GM18507 (cell line): Measurements from ENCODE around the gene APOL2.
"Not testable (repeated sequence)": the region's sequence is repeated elsewhere in the genome, so short reads cannot be mapped to it uniquely, and the experiment has no call there.

ENCODE experiments used
- DNase-seq: peaks from one replicate; pipeline ENCODE4 v3.0.0; 2011; ENCODE audit warnings: low read depth; ENCODE audit not compliant: insufficient read length; ENCODE audit errors: extremely low spot score
- FAIRE-seq: peaks from 2 replicates; lab custom pipeline; 2011; peaks lifted over from hg19 to GRCh38; lab: Jason Lieb, UNC

The APOL2 gene

DNA sequence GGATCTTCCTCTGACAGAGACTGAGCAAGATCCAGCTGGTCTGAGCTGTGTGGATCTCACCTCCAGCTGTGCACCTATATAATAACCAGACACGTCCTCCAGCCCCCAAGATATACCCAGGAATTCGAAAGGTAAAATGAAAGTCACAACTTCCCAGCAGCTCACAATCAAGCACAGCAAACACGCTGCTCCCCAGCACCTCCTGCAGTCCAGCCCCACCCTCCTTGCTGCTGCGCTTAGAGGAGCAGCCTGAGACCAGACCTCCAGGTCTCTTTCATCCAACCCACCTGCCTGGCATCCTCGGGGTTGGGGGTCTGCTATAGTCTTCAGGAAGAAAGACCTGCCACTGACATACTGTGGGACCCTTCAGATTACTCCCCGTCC is 34.7 kb downstream of the APOL2 start:
- FAIRE-seq (no peak), DNase-seq (no peak)

DNA sequence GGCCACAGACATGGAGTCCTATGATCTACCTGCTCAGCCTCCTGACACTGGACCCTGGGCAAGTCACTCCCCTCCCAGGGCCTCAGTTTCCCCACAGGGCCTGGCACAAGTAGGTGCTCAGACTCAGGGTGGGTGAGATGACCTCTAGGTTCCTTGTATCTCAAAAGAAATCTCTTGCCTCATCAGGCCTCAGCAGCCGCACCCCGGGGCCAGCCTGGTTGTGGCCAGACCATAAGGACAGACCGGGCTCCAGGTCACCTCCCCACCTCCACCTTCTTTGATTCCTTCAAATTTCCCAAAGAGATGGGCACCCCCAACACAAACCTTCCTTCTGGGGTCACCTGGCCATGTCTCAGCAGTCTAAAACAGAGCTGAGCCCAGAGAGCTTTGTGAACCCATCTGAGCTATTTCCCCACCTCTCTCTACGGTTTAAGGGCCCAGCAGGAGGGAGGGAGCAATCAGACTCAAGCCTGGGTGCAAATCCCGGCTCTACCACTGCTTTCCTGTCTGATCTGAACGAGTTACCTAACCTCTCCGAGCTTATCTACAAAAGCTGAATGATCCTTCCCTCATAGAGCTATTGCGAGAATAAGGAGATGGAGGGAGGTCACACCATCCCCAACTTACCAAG is 35.2 kb downstream of the APOL2 start:
- FAIRE-seq (no peak), DNase-seq (no peak)

DNA sequence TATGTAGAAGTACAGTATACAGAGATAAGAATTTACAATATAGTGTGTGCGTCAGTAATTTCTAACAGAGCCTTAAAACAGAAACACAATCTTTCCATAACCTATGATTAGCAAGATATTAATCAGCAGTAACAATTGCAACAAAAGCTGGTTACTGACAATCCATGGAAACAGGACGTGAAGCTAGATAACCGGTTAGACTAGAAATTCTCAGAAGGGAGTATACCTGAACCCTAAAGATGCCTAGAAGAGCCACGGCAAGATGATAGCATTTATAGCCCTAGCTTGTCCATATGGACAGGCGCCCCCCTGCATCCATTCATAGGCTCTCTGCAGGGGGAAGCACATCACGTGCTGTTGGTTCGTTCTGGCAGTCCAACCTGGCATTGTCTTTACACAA is 35.9 kb downstream of the APOL2 start:
- not testable (repeated sequence) for DNase-seq, FAIRE-seq

DNA sequence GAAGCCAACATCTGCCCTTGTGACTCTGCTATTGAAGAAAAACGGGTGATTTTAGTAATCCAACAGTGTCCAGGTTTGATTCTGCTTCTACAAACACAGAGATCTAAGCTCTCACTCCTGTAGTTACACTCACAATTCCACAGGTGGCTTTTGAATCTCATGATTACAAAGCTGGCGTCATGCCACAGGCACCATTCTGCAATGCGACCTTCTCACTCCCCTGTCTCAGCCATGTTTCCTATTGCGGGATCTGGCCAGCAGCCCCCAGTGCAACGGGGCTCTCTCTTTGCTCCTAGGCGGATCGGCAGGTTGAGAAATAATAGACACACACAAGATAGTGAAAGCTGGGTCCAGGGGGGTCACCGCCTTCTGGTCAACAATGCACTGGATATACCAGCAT is 36.4 kb downstream of the APOL2 start:
- not testable (repeated sequence) for FAIRE-seq, DNase-seq

DNA sequence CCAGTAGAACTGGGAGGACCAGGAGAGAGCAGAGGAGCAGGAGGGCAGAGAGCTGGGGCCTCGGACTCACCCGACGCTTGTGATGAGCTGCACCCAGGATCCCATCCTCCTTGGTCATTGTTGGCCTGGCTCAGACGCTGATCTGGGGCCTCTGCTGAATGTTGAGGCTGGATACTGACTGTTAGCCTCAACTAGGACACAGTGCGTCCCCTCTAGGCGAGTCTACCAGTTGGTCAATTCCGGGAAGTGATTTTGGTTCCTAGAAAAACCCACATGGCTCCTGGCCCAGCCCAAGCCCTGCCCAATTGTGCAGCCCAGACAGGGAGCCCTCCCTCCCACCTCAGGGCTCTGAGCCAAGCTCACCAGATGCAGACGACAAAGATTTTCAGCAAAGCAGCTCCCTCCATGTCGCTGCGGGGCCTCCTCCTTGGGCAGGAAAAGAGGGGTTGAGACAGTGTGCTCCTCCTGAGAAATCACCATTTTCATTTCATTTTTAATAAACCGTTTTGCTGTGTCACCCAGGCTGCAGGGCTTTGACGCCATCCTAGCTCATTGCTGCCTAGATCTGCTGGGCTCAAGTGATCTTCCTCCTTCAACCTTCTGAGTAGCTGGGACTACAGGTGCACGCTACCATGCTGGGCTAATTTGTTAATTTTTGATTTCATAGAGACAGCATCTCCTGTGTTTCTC is 37.6 kb downstream of the APOL2 start, which contains the start of gene APOL4:
Gene APOL4, minus strand, starts transcription at position 180 of the 690 bp plus-strand sequence. Its CDS starts 75 bp downstream, at position 105.
- FAIRE-seq: no peak
- DNase-seq: no peak

DNA sequence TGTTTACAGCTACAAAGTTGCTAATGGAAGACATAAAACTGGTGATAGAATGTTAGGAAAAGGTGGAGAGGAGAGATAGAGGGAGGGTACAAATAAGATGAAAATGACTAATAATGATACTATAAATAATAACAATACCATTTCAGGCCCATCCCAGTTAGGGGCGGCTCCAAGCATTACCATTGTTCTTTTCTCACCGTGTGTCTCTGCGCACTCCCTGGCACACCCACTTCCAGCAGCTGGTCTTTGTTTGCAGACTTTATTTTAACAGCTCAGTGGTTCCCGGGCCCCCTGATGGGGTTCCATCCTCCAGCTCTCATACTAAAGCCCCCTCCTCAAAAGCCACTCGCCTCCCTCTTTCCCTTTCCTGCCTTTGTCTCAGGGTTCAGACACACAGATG is 38.3 kb downstream of the APOL2 start:
- not testable (repeated sequence) for FAIRE-seq, DNase-seq

DNA sequence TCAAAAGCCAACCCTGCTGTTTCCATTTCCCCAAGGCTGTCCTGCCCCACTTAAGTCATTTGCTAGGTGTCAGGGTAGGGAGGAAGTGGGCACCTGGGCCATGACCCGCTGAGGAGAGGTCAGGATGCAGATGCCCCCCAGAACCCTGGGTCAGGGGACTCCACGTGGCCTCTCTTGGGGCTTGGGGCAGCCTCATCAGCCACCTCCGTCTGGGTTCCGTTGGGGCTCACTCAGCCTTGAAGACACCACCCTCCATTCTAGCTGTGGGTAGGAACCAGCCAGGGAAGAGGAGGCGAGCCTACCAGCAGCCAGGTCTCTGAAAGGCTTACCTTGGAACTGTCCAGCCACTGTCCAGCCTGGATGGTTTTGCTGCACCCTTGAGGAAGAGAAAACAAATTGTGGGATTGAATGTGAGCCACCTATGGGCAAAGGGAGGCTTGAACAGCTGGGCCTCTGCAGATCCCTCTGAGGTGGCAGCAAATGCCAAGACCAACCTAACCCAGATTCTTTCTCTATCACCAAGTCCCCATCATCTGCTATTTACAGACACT is 40.3 kb downstream of the APOL2 start:
- DNase-seq: no peak
- no peak for FAIRE-seq

DNA sequence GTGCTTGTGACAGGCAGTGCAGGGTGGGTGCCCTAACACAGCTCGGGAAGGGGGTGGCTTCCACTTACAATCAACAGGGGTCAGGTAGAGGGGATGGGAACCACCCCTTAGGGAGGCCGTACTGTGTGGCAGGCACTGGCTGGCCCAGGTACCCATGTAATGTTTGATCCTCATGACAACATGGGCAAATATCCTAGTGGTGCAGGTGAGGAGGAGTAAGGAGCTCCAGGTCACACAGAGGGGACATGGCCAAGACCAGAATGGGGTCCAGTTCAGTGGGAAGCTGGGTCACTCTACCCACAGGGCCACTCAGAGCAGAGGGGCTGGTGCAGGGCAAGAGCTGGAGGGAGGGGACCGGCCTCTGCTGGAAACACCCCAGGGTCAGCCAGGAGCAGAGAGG is 40.8 kb downstream of the APOL2 start:
- DNase-seq (no peak), FAIRE-seq (no peak)

DNA sequence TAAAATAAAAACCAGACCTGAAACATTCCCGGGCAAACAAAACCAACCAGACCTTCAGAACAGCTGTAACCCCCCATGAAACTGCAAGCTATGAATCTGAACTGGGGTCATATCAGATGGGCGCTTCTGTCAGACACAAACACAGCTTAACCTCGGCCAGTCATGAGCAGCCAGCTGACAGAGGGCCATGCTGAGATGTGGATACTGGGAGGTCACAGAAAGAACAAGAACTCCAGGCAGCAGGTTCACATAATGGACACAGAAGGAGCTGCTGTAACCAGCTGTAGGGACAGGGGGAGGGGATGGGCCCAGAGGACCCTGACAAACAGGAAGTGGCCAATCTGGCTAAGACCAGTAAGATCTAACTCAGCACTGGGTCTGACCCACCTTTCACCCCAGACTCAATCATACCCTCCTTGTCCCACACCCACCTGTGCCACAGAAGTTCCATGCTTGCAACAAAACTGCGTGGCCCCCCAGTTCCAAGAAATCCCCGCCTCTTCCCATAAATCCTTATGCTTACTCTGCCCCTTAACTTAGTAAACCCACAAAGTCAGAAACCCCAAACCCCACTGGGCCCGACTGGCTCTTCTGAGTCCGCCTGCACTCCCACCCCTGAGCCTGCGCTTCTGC is 41.7 kb downstream of the APOL2 start:
- FAIRE-seq: peak; percentile 31
- no peak for DNase-seq

DNA sequence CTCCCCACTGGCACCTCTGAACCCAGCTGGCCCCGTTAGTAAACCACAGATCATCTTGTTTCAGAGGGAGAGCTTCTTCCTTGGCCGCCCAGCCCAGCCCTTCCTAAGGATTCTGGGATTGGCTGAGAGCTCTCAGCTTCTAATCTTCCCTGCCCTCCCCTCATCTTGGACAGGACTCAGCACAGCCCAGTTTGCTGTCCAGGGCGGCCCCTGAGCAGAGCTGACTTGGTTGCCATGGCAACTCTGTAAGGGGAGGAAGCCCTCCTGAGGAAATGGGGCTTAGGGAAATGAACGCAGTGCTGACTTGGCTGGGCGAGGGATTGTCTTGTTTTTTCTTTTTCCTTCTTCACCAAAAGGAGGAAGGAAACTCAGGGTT is 42.3 kb downstream of the APOL2 start:
- DNase-seq (no peak), FAIRE-seq (no peak)

DNA sequence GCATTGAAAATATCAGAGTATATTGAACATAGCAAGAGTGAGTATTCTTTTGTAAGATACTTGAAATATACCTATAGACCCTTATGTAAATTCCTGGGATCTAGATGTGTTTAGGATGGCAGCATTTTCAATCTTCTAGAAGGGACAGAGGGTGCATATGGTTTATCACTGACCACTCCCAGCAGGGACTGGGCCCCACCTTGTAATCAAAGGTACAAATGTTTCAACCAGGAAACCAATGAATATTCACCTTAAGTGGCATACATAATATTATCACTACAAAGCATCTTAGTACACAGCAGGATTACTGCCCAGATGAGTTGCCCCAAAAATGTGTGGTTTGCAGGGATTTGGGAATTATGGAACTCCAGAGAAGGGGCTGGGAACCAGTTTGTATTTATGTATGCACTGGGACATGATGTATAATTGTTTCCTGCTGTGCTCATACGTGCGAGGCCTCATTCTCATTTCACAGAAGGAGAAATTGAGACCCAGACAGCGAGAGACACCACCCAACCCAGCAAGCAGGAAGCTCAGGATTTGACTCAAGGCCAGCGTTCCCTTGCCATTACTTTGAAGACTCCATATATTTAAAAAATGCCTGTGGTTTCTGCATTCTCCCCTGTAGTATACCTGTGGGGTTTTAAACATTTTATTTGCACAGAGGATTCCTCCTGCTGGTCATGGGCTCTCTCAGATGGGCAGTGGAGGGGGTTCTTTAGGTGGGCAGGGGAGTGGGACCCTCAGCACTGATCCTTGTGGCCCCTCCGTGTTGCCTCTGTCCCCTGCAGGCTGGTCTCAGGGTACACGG is 42.9 kb downstream of the APOL2 start:
- DNase-seq: no peak
- no peak for FAIRE-seq

DNA sequence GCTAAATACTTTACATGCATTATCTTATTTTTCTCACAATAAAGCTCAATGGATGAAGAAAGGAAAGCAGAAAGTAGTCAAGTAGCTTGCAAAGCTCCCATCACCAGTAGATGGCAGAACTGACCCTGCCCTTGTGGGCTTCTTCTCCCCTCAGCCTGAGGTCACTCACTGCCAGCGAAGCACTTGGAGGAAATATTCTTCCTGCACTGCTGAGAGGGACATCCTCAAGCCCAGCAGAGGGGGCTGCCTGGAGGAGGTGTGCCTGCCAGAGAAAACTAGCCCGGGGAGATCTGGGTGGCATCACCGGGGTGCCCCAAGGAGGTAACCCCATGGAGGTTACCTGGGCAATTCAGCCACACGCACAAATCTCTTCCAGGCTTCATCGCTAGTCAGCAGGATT is 44.4 kb downstream of the APOL2 start:
- DNase-seq (no peak), FAIRE-seq (peak; percentile 96)

DNA sequence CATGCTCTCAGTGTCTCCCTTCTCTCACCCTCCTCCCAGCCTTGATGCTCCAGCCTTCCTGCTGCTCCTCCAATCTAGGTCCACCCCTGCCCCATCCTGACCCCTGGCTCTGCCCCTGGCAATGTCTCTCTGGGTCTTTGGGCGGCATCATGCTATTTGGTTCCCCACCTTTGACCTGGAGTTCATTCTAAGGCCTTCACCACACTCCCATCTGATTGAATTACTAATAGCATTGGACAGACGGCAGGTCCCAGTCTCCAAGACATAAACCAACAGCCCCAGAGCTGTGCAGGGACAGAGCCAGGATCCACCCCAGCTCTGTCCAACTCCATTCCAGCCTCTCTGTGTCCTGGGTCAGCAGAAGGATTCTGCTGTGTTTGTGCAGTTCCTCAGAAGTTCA is 44.9 kb downstream of the APOL2 start:
- FAIRE-seq: no peak
- DNase-seq: no peak

DNA sequence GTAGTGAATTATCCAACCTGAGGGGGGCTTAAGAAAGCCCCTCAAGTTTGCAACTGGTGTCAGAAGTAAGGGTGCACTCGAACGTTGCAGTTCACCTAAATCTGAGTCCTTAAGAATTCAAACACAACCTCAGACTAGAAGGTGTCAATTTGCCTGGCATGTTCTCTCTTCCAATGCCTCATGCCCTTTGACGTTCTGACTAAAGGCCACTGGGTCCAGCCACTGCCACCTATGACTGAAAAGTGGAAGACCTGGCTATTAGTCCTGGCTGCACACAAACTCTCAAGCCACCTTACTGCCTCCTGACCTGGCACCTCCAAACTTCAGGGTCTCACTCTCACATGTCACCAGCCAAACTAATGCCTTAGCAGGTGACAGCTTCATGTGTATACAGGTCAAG is 45.8 kb downstream of the APOL2 start:
- FAIRE-seq: no peak
- DNase-seq: no peak

DNA sequence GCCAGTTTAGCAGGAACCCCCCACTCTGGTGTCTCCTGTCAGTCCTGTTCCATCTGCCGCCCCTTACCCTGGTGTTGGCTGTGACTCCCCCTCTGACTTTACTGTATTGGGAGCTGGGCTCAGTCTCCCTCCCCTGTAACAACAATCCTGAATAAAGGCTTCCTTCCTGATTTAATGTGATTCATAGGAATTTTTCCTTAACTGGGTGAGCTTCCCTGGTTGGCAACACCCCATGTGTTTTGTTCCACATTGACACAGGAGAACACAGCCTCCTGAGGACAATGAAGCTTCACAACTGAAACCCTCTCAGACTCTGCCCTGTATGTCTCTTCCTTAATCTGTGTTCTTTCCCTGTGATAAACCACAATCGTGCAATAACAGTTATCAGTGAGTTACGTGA is 46.2 kb downstream of the APOL2 start:
- DNase-seq (no peak), FAIRE-seq (no peak)

DNA sequence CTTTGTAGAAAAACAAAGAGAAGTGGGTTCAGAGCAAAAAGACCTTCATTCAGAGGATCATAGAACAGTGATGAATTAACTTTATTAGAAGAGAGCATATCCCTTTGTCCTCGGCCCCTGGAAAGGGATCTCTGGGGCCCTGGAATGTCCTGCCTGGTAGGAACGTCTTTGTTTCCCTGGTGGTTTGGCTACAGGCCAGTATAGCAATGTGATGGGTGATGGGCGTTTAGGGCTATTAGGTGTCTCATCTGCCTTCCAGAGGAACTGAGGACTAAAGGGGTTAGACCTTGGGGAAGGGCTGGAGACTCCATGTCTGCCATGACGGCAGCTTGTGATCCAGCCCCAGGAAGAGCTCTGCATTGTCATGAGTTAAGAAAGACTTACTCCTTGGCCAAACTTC is 46.8 kb downstream of the APOL2 start:
- DNase-seq (no peak), FAIRE-seq (no peak)

DNA sequence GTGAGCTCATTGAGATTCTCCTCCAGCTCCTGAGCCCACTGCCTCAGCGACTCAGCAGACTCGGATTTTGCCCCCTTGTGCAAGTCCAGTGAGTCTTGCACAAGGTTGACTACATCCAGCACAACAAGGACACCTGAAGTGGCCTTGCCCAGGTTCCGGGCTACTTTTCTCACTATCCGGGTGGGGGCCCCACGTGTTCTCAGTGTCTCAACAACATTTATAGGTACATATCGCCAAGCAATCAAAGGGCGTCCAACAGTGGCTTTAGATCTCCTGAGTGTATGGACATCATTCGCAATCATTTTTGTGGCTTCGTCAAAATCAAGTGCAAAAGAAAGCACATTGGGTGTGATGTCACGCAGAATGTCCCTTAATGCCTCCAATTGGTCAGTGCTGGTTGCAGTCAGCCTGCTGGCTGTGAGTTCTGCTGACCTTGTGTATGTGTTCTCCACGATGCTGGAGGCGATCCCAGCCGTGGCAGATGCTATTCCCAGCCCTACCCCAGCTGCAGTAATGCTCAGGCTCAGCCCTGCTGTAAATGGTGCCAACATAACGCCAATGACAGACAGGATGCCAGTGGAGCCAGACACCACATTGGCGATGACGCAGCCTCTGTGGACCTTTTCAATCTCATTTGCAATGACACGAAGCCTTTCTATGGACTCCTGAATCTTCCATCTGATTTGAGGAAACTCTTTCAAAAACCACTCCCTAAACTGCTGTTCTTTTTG is 48.1 kb downstream of the APOL2 start:
- FAIRE-seq (no peak), DNase-seq (no peak)

DNA sequence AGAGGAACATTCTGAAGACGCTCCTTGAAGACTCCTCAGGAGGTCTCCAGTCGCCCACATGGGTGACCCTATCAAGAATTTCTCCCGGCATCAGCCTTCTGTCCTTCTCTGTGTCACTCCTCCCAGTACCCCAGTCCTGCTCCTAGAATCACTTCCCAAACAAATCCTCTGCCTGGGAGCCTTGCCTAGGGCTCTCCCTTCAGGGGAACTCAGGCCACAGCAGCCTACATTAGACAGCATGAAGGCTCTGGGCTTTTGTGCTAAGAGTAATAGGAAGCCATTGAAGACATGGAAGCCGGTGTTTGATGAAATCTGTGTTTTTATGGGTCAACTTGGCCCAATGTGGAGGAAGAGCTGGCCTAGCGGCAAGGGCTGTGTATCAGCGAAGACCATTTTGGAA is 51.5 kb downstream of the APOL2 start:
- not testable (repeated sequence) for FAIRE-seq, DNase-seq
